GM11168 (cell line): ENCODE measurements around the gene OR10P1.
"Not testable (repeated sequence)": the region's sequence is repeated elsewhere in the genome, so short reads cannot be mapped to it uniquely, and the experiment has no call there.

Experiments
- in situ Hi-C: fragments of 300-500 bp; cut with MboI; formaldehyde crosslinking; loops from one replicate; pipeline ENCODE4 v1.12.0; 2022; ENCODE audit warnings: low sequenced_read_pairs; ENCODE audit not compliant: unreplicated experiment

The OR10P1 gene

DNA sequence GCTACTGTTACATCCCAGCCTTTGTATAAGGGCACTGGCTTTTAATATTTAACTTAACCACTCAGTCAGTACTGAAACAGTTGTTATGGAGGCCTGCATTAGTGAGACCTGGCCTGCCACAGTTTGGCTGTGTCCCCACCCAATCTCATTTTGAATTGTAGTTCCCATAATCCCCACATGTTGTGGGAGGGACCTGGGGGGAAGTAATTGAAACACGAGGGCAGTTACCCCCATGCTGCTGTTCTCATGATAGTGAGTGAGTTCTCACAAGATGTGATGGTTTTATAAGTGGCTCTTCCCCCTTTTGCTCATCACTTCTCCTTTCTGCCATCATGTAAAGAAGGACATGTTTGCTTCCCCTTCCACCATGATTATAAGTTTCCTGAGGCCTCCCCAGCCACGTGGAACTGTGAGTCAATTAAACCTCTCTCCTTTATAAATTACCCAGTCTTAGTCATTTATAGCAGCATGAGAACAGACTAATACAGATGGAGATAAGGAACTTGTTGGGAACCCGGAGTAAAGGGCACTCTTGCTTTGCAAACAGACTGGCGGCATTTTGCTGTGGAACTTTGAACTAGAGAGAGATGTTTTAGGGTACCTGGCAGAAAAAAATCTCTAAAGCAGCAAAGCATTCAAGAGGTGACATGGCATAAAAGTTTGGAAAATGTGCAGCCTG is 14.1 kb downstream of the OR10P1 start:
- in situ Hi-C loops = not testable (repeated sequence)

DNA sequence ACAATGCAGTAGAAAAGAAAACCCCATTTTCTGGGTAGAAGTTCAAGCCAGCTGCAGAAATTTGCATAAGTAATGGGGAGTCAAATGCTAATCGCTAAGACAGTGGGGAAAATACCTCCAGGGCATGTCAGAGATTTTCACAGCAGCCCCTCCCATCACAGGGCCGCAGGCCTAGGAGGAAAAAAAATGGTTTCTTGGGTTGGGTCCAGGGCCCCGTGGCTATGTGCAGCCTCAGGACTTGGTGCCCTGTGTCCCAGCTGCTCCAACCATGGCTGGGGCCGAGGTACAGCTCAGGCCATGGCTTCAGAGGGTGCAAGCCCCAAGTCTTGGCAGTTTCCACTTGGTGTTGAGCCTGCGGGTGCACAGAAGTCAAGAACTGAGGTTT is 14.6 kb downstream of the OR10P1 start:
- in situ Hi-C loops = no loop called here

DNA sequence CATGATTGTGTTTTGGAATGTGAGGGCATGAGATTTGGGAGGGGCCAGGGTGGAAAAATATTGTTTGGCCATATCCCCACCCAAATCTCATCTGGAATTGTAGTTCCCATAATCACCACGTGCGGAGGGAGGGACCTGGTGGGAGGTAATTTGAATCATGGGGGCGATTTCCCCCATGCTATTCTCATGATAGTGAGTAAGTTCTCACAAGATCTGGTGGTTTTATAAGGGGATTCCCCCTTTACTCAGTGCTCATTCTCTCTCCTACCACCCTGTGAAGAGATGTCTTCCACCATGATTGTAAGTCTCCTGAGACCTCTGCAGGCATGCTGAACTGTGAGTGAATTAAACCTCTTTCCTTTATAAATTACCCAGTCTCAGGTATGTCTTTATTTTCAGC is 15.7 kb downstream of the OR10P1 start:
- in situ Hi-C loops = no loop called here

DNA sequence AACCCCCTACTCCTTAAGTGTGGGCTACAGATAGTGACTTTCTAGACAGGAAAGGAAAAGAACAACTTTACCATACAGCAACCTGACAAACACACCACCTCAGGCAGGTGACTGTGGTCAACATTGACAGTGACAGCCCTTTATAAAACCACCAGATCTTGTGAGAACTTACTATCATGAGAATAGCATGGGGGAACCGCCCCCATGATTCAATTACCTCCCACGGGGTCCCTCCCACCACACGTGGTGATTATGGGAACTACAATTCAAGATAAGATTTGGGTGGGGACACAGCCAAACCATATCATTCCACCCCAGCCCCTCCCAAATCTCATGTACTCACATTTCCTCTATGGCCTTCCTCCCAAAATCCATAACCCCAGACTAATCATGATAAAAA is 16.3 kb downstream of the OR10P1 start:
- in situ Hi-C loops = no loop called here

DNA sequence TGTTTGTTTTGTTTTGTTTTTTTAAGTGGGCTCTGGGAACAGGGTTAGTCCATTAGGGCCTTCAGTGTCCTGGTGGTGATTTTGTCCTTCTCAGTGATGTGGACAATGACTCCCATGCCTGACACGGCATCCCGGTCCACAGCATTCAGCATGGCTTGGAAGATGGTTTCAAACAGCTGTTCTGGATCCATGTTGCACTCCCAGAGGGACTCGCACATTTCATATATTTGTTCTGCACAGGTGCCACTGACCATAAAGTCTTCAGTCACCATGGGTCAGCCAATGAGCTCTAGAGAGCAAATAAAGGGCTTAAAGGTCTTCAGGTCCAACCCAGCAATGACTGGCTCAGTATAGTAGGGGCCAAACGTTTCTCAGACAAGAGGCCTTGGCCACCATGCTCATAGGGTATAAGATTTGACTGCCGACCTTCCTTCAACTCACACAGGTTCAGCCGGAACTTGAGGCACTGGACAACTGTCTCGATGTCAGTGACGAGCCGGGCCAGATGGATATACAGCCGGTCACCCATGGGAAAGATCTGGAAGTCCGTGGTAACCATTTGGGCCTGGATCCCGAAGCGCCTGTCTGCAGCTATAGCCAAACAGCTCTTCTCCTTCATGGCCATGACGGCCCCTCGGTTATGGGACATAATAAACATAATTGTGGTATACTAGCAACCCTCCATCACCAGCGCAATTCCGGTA is 18.0 kb downstream of the OR10P1 start:
- in situ Hi-C loops = no loop called here

DNA sequence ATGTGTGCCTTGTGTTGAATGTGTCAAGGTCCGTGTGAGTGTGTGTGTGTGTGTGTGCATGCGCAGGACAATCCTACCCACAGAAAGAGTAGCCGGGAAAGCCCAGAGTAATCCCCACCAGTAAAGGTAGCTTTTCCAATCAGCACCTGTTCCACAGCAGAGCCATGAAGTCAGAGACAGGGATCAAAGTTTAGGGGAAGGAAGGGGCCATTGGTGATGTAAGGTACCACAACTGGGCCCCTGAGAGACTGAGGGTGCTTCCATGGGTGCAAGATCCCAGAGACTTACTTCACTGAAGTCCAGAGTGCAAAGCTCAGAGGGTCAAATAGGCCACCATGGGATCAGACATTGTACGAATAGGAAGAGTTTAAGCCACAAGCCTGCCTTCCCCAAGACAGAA is 20.5 kb downstream of the OR10P1 start:
- in situ Hi-C loops = no loop called here

DNA sequence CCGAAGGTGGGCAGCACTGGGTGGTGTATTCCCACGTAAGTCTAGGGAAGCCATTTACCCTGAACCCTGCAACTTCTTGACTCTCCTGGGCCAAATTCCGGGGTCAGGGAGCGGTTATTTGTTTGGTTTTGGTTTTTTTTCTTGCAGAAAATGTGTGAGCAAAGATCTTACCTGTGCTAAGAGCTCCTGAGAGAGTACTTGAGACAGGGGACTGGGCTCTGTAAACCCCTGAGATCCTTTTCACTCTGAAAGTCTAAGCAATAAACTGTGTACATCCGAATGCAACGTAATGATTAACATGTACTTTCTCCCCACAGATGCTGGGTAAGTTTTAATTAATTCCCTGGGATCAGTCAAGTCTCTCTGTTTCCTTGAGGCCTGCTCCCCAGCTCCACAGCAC is 21.5 kb downstream of the OR10P1 start:
- in situ Hi-C loops = no loop called here

DNA sequence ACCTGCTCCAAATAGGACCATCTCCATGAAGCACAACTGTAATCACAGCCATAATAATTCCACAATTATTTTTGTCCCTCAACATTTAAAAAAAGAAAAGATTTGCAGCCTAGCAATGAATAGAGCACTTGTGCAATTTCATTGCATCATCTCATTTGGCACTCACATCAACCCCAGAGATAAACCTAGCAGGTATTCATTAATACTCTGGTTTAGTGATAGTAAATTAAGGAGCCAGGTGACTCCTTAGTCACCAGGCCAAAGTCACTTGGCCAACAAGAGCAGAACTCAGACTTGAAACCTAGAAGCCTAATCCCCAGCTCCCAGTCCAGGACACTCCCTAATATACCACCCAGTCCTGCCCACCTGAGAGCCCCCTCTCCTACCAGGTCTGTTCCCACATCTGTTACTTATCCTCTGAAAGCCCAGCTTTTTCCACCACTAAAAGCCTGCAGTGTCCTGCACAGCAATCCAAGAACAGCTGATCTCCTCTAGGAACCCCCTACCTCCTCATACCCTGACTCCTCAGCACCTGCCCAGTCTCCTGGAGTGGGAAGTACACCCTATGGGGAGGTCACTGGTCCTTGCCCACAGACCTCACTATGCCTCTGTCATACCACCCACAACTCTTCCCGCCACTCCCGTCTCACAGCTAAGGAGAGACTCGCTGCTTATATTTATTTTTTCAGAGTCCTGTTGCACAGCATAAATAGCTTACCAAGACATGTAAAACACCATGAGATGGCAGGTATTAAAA is 22.1 kb downstream of the OR10P1 start:
- in situ Hi-C loops = no loop called here

DNA sequence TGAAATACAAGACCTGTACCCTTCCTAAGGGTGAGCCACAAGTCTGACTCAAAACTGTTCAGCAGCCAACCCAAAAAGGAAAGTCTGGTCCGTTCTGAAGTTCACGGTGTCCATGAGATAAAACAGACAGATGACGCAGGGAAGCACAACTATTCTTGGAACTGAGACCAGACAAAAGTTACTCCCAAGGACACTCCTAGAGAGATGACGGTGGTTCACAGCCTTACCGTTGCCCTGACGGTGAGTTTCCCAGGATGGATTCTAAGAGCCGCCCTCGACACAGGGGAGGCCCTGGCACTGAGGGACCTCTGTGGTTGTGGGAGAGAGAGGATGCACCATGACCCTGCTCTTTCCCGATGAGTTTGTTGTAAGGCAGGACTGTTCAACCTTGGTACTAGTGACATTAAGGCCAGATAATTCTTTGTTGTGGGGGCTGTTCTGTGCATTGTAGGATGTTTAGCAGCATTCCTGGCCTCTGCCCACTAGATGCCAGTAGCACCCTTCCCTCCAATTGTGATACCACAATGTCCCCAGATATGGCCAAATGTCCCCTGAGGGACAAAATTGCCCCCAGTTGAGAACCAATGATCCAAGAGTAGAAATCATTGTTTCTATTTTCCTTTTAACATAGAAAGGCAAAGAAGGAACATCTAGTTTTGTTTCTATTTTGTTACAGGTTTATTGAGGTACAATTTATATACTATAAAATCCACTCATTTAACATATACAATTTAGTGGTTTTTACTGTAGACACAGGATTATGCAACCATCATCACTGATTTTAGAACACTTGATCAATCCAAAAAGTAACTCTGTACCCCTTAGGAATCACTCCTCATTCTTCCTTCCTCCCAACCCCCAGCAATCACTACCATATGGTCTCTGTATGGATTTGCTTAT is 23.0 kb downstream of the OR10P1 start:
- in situ Hi-C loops = no loop called here

DNA sequence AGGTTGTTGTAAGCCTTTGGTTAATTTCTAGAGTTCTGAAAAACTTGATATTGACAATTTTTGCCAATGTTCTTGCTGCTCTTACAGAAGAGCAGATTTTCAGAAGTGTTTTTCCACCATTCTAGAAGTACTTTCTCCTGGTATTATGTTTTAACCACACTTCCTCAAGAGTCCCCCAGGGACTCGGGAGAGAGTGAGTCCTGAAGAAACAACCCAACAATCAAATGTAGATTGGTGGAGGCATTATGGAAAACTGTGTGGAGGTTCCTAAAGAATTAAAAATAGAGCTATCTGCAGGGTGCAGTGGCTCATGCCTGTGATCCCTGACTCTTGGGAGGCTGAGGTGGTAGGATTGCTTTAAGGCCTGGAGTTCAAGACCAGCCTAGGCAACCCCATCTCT is 26.7 kb downstream of the OR10P1 start:
- in situ Hi-C loops = no loop called here

DNA sequence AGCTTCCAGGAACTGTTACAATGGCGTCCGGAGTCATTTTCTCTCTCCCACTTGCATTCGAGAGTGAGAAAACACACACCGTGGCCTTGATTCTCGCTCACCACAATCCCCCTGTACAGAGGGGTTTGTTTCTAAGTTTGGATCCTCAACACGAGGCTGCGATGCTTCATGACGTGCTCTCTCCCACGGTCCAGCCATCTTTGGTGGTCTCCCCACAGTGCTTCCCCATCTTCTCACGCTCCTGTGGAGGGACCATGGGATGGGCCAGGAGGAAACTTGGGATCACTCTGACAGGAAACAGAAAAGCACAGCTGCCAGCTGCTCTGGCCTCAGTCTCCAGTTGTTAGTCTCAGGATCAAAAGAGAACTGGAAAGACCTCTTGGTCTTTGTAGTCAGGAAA is 28.1 kb downstream of the OR10P1 start:
- in situ Hi-C loops = no loop called here

DNA sequence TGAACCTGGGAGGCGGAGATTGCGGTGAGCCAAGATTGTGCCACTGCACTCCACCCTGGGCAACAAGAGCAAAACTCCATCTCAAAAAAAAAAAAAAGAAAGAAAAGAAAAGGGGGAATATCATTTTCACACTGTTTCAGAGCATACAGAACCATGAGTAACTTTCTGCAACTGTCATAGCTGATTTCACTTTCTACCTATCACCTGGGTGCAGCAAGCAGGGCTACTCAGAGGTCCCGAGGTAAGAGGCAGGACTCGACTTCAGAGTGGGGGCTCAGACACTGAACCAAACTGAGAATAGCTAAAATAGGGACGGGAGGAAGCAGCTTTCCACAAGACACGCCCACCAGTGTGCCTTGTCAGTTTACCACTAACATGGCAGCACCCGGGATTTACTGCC is 29.8 kb downstream of the OR10P1 start:
- in situ Hi-C loops = no loop called here

DNA sequence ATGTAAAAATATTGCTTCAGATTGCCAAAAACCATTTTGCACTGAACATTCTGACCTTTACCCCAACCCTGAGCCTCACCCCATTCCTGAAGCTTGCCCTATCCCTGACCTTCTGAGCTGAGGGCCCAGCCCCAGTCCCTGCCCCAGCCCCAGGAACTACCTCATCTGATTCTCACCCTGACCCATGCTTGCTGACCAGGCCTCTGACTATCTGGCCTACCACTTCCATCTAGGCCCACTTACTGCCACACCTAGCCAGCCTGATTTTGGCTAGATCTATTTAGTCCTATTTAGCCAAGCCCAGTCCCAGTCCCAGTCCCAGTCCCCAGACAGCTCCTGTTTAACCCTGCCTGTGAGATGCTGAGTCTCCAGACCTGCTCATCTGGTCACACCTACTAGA is 33.6 kb downstream of the OR10P1 start:
- in situ Hi-C loops = no loop called here

DNA sequence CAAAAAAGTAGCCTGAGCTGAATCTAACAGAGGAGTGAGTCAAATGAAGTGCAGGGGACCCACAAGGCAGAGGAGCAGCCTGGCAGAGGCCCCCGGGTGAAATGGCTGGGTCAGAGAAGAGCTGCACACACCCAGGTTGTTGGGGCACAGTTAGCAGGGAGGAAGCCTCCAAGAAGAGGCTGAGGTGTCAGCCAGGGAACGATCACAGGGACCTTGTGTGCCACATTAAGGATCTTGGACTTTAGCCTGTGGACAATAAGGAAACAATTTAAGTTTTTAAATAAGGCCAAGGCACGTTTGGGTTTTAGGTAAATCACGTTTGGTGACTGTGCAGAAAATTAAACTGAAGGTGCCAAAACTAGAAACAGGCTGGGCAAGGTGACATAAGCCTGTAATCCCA is 35.1 kb downstream of the OR10P1 start:
- in situ Hi-C loops = no loop called here

DNA sequence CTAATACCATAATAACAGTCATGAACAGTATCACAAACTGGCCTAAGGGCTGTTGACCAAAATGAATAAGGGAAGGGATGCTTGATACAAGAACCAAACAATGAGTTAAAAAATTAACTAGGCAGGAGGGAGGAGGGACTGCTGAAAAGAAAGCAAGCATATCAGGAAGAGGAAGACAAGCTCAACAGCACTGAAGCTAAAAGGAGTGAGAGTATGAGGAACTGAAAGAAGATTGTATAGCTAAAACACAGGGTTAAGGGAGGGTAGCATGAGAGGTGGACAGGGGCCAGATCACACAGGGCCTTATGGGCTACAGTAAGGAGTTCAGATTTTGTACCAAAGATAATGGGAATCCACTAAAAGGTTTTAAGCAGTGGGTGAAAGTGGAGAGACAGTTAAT is 36.9 kb downstream of the OR10P1 start:
- in situ Hi-C loops = no loop called here

DNA sequence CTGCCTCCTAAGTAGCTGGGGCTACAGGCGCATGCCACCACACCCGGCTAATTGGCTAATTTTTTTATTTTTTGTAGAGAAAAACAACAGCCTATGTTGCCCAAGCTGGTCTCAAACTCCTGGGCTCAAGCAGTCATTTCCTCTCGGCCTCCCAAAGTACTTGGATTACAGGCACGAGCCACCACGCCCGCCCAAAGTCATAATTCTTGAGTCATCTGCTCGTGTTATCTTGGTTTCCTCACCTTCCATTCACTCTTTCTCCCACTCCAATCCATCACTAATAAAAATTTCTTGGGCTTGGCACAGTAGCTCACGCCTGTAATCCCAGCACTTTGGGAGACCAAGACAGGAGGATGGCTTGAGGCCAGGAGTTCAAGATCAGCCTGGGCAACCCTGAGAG is 39.0 kb downstream of the OR10P1 start:
- in situ Hi-C loops = no loop called here

DNA sequence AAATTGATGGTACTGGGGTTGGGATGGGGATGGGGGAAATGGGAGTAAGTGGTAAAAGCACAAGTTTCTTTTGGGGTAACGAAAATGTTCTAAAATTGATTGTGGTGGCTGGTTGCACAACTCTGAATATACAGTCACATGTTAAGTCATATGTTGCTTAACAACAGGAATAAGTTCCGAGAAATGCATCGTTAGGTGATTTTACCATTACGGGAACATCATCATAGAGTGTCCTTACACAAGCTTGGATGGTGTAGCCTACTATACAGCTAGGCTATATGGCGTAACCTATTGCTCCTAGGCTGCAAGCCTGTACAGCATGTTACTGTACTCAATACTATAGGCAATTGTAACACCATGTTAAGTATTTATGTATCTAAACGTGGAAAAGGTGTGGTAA is 40.0 kb downstream of the OR10P1 start:
- in situ Hi-C loops = no loop called here

DNA sequence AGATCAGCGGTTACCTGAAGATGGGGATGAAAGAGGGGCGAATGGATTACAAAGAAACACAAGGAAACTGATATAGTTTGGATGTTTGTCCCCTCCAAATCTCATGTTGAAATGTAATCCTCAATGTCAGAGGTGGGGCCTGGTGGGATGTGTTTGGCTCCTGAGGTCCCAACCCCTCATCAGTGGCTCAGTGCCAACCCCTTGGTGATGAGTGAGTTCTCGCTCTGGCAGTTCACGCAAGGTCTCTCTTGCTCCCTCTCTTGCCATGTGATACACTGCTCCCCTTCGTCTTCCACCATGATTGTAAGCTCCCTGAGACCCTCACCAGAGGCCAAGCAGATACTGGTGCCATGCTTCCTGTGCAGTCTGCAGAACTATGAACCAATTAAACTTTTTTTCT is 43.0 kb downstream of the OR10P1 start:
- in situ Hi-C loops = no loop called here

DNA sequence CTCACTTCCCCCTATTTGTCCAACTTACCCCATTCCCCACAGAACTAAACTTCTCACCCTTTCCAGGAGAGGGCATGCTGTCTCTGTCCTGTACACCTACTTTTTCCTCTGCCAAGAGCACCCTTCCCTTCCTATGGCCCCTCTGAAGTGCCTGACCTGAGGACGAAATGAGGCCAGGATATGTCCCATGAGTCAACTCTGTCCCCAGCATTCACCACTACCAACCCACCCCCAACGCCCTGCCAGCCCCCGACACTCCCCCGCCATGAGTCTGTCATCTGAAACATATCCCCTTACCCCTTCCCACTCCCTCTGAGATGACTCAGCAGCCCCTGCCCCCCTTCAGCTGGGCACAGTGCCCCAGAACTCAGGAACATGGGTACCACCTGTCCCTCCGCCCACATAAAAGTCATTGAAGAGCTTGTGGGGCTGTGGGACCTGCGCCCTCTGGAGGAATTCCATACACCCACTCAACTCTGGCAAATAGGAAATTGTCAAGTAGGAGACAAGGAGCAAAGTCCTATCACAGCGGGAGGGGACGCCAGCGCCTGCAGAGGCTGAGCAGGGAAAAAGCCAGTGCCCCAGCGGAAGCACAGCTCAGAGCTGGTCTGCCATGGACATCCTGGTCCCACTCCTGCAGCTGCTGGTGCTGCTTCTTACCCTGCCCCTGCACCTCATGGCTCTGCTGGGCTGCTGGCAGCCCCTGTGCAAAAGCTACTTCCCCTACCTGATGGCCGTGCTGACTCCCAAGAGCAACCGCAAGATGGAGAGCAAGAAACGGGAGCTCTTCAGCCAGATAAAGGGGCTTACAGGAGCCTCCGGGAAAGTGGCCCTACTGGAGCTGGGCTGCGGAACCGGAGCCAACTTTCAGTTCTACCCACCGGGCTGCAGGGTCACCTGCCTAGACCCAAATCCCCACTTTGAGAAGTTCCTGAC is 44.7 kb downstream of the OR10P1 start:
- in situ Hi-C loops = no loop called here
